SK-N-MC (cell line): ENCODE data around the gene MRGPRX2.
A peak's percentile ranks its signal among the peaks of the same experiment; 100 is the strongest.

Experiments
- DNase-seq: peaks from one replicate; pipeline ENCODE4 v3.0.0-alpha.2; 2011; ENCODE audit warnings: low read depth, low spot score
- H3K27ac ChIP-seq: fragments of 200-600 bp; sonication (generic); 2 replicates; pipeline ENCODE4 v1.5.1; 2016; ENCODE audit warnings: mixed run types
- H3K36me3 ChIP-seq: fragments of 200-600 bp; sonication (generic); 2 replicates; pipeline ENCODE4 v1.6.1; 2017; ENCODE audit warnings: antibody characterized with exemption, low read length, mixed read lengths; ENCODE audit not compliant: insufficient read depth
- H3K4me3 ChIP-seq: fragments of 200-600 bp; sonication (generic); 2 replicates; pipeline ENCODE4 v1.5.1; 2016
- H3K9ac ChIP-seq: fragments of 200-600 bp; sonication (generic); 2 replicates; pipeline ENCODE4 v1.8.0; 2017; ENCODE audit warnings: mixed run types, mixed read lengths; ENCODE audit not compliant: insufficient read length
- H3K9me3 ChIP-seq: fragments of 200-600 bp; sonication (generic); 2 replicates; pipeline ENCODE4 v1.6.1; 2017; ENCODE audit warnings: low read depth, mild to moderate bottlenecking, antibody characterized with exemption, low read length, moderate library complexity, mixed read lengths
- EZH2 ChIP-seq: fragments of 200-600 bp; sonication (generic); IDR thresholded peaks from one replicate; pipeline ENCODE4 v1.6.1; 2017; ENCODE audit warnings: antibody characterized with exemption
- FOXP2 ChIP-seq: optimal IDR thresholded peaks from 2 replicates; pipeline ENCODE3; 2011; ENCODE audit warnings: mild to moderate bottlenecking, moderate library complexity; ENCODE audit not compliant: insufficient read depth; ENCODE audit errors: extremely low read length, control extremely low read depth
- POLR2AphosphoS5 ChIP-seq: IDR thresholded peaks from 2 replicates; pipeline ENCODE4 v1.6.1; 2012; ENCODE audit warnings: mild to moderate bottlenecking, low read depth, low read length, borderline replicate concordance

The MRGPRX2 gene

DNA sequence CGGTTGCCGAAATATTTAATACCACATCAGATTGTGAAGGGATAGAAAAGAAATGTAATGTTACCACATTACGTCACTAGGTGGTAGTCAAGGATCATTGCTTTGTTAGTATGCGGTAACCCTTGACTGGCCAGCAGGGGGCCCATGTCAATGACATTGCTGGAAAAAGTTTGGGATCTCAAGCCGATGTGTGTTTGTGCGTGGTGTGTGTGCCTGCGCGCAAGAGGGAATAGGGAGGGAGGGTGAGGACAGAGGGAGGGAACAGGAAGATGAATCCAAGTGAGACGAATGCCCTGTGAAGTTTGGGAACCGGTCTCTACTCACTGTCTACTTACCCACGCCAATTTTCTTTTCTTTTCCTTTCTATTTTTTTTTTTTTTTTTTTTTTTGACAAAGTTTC, 10.7 kb upstream of the MRGPRX2 start:
- Histone ChIP-seq H3K36me3 (no peaks in the 10 kb centered on the region), H3K9me3 (no peaks in the 10 kb centered on the region), H3K4me3 (no peak overlapping the region), H3K27ac (no peak overlapping the region), H3K9ac (no peak overlapping the region)
- DNase-seq = peak; percentile 66
- no peak for TF ChIP-seq EZH2
- no peak for TF ChIP-seq FOXP2
- no peak for TF ChIP-seq POLR2AphosphoS5

DNA sequence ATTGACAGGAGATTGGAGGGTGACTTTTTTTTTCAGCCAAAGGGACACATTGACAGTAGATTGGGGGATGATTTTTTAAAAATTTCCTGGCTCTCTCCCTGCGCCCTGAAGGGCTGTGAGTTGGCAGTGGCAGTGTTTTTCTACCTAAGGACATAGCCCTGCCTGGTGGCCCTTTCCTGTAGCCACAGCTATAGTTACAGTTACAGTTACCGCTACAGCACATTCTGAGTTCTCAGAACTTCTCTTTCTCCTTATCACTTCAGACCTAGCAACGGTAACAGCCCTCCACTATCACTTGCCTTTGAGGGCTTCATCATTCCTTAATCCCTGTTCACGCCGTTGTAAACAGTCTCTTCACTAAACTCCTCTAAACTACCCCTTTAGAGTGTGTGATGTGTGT, 684 bp downstream of the MRGPRX2 start:
- Histone ChIP-seq H3K36me3 (no peaks in the 10 kb centered on the region), H3K4me3 (no peak overlapping the region), H3K27ac (no peak overlapping the region), H3K9ac (no peak overlapping the region), H3K9me3 (no peaks in the 10 kb centered on the region)
- no peak for DNase-seq
- TF ChIP-seq FOXP2 = no peak
- TF ChIP-seq EZH2 = no peak
- no peak for TF ChIP-seq POLR2AphosphoS5

DNA sequence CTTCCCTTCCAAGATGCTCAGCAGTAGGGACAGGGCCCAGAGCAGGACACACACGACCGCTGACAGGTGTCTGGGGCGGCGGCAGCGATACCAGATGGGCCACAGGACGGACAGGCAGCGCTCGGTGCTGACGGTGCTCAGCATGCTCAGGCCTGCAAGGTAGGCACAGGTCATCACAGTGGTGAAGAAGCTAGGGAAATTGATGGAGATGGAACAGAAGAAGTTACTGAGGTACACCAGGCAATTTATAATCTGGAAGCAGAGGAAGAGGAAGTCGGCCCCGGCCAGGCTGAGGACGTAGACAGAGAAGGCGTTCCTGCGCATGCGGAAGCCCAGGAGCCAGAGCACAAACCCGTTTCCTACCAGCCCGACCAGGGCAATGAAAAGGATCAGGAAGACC, 4.6 kb downstream of the MRGPRX2 start:
- DNase-seq = no peak
- H3K27ac ChIP-seq = no peak overlapping the region
- no peak overlapping the region for H3K4me3 ChIP-seq
- no peak overlapping the region for H3K9ac ChIP-seq
- H3K9me3 ChIP-seq = no peaks in the 10 kb centered on the region
- TF ChIP-seq POLR2AphosphoS5 = no peak
- TF ChIP-seq FOXP2 = no peak
- TF ChIP-seq EZH2 = no peak
- H3K36me3 ChIP-seq = no peaks in the 10 kb centered on the region

DNA sequence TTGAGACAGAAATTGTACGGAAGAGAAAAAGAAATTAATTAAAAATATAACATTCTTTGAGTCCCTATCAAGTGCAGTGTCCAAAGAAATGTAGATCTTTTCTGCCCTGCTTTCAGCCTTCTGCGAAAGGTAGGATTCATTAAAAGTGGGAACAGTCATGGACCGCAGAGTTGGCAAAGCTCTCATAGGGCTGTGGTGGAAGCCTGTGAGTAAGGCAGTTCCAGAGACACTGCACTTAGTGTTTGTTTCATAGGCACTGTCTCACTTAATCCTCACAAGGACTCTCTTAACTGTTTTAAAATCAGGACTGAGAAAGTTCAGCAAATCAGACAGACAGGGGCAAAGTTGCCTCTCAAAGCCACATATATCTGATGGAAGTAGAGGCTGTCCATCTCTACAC, 5.5 kb downstream of the MRGPRX2 start:
- Histone ChIP-seq H3K9me3 (no peaks in the 10 kb centered on the region), H3K4me3 (no peak overlapping the region), H3K36me3 (no peaks in the 10 kb centered on the region), H3K9ac (no peak overlapping the region), H3K27ac (no peak overlapping the region)
- DNase-seq = no peak
- TF ChIP-seq EZH2 (no peak), POLR2AphosphoS5 (no peak), FOXP2 (no peak)

DNA sequence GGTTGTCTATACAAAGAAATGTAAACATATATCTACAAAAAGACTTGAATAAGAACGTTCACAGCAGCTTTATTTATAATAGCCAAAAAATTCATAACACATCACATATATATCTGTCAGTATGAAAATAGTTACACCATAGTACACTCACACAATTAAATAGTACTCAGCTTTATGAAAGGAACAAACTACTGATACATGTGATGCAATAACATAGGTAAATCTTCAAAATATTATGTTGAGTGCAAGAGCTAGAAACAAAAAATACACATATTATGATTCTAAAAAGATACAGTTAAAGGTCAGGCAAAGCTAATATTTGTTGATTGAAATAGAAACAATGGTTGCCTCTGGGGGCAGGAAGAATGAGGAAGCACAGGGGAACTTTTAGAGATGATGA, 6.6 kb downstream of the MRGPRX2 start:
- TF ChIP-seq POLR2AphosphoS5 (no peak), FOXP2 (no peak), EZH2 (no peak)
- Histone ChIP-seq H3K9me3 (no peaks in the 10 kb centered on the region), H3K36me3 (no peaks in the 10 kb centered on the region), H3K27ac (no peak overlapping the region), H3K4me3 (no peak overlapping the region), H3K9ac (no peak overlapping the region)
- DNase-seq = no peak

DNA sequence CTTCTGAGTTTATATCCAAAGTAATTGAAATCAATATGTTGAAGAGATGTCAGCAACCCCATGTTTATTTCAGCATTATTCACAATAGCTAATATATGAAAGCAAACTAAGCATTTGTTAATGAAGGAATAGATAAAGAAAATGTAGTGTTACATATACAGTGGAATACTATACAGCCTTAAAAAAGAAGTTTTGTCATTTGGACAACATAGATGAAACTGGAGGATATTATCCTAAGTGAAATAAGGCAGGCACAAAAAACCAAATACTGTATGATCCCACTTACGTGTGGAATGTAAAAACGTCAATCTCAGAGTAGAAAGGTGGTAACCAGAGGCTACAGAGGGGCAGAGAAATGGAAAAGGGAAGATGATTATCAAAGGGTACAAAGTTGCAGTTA, 10.2 kb downstream of the MRGPRX2 start:
- Histone ChIP-seq H3K27ac (no peak overlapping the region), H3K9ac (no peak overlapping the region), H3K9me3 (no peaks in the 10 kb centered on the region), H3K4me3 (no peak overlapping the region), H3K36me3 (no peaks in the 10 kb centered on the region)
- no peak for DNase-seq
- TF ChIP-seq EZH2 (no peak), FOXP2 (no peak), POLR2AphosphoS5 (no peak)

DNA sequence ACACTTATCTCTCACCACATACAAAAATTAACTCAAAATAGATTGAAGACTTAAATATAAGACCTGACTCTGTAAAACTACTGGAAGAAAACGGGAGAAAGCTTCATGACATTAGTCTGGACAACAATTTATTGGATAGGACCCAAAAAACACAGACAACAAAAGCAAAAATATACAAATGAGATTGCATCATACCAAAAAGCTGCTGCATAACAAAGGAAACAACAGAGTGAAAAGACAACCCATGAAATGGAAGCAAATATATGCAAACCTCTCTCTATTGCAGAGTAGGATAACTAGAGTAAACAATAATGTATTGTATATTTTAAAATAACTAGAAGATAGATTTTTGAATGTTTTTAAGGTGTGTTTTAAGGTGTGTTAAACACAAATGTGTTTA, 11.2 kb downstream of the MRGPRX2 start:
- no peaks in the 10 kb centered on the region for H3K36me3 ChIP-seq
- H3K27ac ChIP-seq = no peak overlapping the region
- no peak overlapping the region for H3K4me3 ChIP-seq
- H3K9ac ChIP-seq = no peak overlapping the region
- H3K9me3 ChIP-seq = no peaks in the 10 kb centered on the region
- DNase-seq = no peak
- TF ChIP-seq POLR2AphosphoS5 = no peak
- TF ChIP-seq FOXP2 = no peak
- no peak for TF ChIP-seq EZH2

DNA sequence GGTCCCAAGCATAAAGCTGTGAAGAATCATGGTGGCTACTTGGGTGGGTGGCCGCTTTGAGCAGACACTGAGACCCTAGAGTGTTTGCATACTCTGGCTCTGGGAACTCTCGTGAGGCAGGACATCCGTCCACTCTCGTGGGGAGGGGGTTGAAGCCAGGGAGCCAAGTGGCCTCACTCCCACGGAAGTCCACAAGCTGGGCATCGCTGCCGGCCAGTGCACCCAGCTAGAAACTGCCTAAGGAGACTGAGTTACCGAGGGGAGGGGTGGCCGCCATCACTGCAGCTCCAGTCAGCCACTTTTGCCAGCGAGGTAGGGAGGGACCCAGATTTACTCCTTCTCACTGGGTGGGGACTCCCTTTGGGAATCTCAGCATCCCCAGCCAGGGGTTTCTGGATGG, 20.5 kb downstream of the MRGPRX2 start:
- Histone ChIP-seq H3K4me3 (no peak overlapping the region), H3K9me3 (no peaks in the 10 kb centered on the region), H3K36me3 (no peaks in the 10 kb centered on the region), H3K27ac (no peak overlapping the region), H3K9ac (no peak overlapping the region)
- TF ChIP-seq POLR2AphosphoS5 (no peak), FOXP2 (no peak), EZH2 (no peak)
- DNase-seq = no peak

DNA sequence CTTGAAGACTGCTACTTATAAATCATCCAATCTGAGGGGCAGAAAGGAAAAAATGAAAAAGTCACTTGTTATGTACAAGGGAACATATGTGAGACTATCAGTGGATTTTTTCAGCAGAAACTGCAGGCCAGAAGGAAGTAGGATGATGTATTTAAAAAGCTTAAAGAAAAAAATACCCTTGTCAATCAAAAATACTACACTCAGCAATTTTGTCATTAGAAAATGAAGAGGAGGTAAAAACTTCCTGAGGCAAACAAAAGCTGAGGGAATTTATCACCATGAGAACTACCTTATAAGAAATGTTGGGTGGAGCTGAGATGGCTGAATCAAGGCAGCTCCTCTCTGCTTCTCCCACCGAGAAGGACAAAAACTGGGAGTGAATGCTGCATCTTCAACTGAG, 21.1 kb downstream of the MRGPRX2 start:
- no peak overlapping the region for H3K9ac ChIP-seq
- H3K27ac ChIP-seq = no peak overlapping the region
- TF ChIP-seq EZH2 (no peak), FOXP2 (no peak), POLR2AphosphoS5 (no peak)
- no peak for DNase-seq
- no peaks in the 10 kb centered on the region for H3K36me3 ChIP-seq
- H3K4me3 ChIP-seq = no peak overlapping the region
- no peaks in the 10 kb centered on the region for H3K9me3 ChIP-seq

DNA sequence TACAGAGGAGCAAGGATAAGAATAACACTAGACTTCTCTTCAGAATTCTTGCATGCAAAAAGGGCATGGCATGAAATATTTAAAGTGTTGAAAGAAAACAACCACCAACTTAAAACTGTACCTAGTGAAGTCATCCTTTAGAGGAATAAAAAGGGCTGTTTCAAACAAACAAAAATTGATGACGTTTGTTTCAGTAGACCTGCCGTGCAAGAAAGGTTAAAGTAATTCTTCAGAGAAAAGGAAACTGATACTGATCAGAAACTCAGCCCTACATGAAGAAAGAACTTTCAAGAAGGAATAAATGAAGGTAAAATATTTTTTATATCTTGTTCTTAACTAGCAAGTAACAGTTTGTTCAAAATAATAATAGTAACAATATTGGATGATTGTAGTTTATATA, 27.5 kb downstream of the MRGPRX2 start:
- no peak overlapping the region for H3K9ac ChIP-seq
- no peak overlapping the region for H3K4me3 ChIP-seq
- H3K9me3 ChIP-seq = no peaks in the 10 kb centered on the region
- H3K27ac ChIP-seq = no peak overlapping the region
- no peak for TF ChIP-seq EZH2
- no peak for TF ChIP-seq POLR2AphosphoS5
- TF ChIP-seq FOXP2 = no peak
- no peak for DNase-seq
- H3K36me3 ChIP-seq = no peaks in the 10 kb centered on the region
